ENCODE data around the gene SFSWAP. TPM values are rescaled to one million over a fixed set of nuclear protein-coding genes. Genes with fewer than 3 reads are reported as not detected.
"Not testable (repeated sequence)": the region's sequence is repeated elsewhere in the genome, so short reads cannot be mapped to it uniquely, and the experiment has no call there.

The SFSWAP gene
- total and polyA plus RNA-seq, 4 donors: 6.1 to 21.6 (median 10.1) TPM

DNA sequence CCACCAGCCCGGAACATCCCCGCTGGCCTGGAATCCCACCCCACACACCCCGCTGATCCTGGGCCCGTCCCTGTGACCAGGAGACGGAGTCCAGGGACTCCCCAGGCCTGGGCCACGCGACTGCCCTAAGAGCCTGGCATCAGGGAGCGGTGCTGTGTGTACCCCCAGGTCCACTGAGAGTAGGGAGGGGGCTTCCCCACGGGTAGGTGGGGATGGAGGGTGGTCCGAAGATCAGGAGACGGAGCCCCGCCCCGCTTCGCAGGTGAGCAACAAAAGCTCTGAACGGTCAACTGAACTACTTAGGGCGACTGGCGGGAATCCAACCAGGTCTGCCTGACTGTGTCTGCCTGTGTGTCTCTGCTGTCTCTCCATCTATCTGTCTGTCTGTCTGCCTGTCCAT is 45.2 kb upstream of the SFSWAP start:
- not testable (repeated sequence) for DNase-seq (ENCODE audit: low spot score); H3K9me3 ChIP-seq (ENCODE audit: control insufficient read depth in 4 of 4, low read length in 3 of 4); H3K36me3 ChIP-seq (ENCODE audit: control insufficient read depth in 4 of 4, insufficient read depth in 3 of 4, low read depth in 1 of 4, low read length in 3 of 4); H3K9ac ChIP-seq (ENCODE audit: low read depth in 1 of 2, low read length in 2 of 2); H3K4me3 ChIP-seq (ENCODE audit: low read depth in 1 of 3, low read length in 3 of 3); H3K27me3 ChIP-seq (ENCODE audit: control insufficient read depth in 4 of 4, insufficient read depth in 4 of 4, low read length in 3 of 4); H3K4me1 ChIP-seq (ENCODE audit: control insufficient read depth in 4 of 4, insufficient read depth in 4 of 4, low read length in 3 of 4); H3K27ac ChIP-seq (ENCODE audit: low read depth in 1 of 2, low read length in 2 of 2)
- WGBS: 82% methylated on average over 17 of the region's 17 CpGs

DNA sequence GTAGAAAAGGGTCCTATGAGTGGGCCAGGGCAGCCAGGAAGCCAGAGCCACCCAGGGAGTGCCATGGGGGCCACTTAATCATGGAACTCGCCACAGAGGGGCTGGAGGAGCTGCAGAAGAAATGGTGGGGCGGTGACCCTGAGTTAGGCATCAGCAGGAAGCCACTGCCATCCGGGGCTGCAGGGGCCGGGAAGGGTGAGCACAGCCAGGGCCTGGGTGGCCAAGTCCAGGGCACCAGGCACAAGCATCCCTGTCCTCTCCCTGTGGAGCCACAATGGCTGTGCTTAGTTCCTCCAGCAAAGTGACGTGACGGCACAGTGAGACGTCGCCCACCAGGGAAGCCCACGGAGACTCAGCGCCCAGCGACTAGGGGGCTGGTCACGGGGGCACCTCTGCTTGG is 44.4 kb upstream of the SFSWAP start:
- not testable (repeated sequence) for H3K9ac ChIP-seq (ENCODE audit: low read depth in 1 of 2, low read length in 2 of 2); DNase-seq (ENCODE audit: low spot score); H3K27ac ChIP-seq (ENCODE audit: low read depth in 1 of 2, low read length in 2 of 2); H3K9me3 ChIP-seq (ENCODE audit: control insufficient read depth in 4 of 4, low read length in 3 of 4); H3K36me3 ChIP-seq (ENCODE audit: control insufficient read depth in 4 of 4, insufficient read depth in 3 of 4, low read depth in 1 of 4, low read length in 3 of 4); H3K27me3 ChIP-seq (ENCODE audit: control insufficient read depth in 4 of 4, insufficient read depth in 4 of 4, low read length in 3 of 4); H3K4me3 ChIP-seq (ENCODE audit: low read depth in 1 of 3, low read length in 3 of 3); H3K4me1 ChIP-seq (ENCODE audit: control insufficient read depth in 4 of 4, insufficient read depth in 4 of 4, low read length in 3 of 4)
- 77% methylated on average over 4 of the region's 12 CpGs for WGBS

DNA sequence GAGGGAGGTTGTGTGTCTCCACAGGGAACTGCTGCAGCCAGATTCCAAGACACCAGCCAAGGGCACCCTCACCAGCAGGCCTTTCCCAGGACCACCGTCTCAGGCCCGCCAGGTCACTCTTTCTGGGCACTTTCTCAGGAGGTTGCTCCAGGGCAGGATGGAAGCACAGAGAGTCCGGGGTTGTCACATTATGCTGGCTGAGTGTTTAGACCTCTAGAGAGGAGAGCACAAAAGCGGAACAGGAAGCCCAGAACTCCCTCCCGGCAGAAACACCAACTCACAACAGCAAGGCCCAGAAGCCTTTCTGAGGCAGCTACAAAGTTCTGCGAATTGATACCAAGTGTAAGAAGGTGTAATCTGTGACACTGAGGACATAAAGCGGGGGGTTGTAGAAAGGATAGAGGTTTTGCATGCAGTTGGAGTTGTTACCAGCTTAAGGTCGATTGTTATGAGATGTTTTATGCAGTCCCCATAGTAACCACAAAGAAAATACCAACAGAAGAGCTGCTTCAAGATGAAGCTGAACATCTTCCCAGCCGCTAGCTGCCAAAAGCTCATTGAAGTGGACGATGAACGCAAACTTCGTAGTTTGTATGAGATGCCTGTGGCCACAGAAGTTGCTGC is 43.8 kb upstream of the SFSWAP start:
- H3K27ac ChIP-seq (ENCODE audit: low read depth in 1 of 2, low read length in 2 of 2); H3K4me1 ChIP-seq (ENCODE audit: control insufficient read depth in 4 of 4, insufficient read depth in 4 of 4, low read length in 3 of 4); H3K27me3 ChIP-seq (ENCODE audit: control insufficient read depth in 4 of 4, insufficient read depth in 4 of 4, low read length in 3 of 4); H3K4me3 ChIP-seq (ENCODE audit: low read depth in 1 of 3, low read length in 3 of 3); DNase-seq (ENCODE audit: low spot score); H3K36me3 ChIP-seq (ENCODE audit: control insufficient read depth in 4 of 4, insufficient read depth in 3 of 4, low read depth in 1 of 4, low read length in 3 of 4); H3K9ac ChIP-seq (ENCODE audit: low read depth in 1 of 2, low read length in 2 of 2); H3K9me3 ChIP-seq (ENCODE audit: control insufficient read depth in 4 of 4, low read length in 3 of 4): not testable (repeated sequence)
- WGBS: 70% methylated on average over 12 of the region's 12 CpGs

DNA sequence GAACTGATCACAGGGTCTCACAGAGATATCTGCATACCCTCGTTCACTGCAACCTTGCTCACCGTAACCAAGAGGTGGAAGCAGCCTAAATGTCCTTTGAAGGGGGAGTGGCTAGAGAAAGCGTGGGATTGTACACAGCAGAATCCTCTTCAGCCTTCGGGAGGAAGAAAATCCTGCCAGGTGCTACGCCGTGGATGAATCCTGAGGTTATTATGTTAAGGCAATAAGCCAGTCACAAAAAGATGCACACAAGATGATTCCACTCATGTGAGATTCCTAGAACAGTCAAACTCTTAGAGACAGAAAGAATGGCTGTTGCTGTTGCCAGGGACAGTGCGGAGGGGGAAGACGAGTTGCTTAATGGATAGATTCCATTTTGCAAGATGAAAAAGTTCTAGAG is 39.6 kb upstream of the SFSWAP start:
- Histone ChIP-seq H3K4me1 (ENCODE audit: control insufficient read depth in 4 of 4, insufficient read depth in 4 of 4, low read length in 3 of 4) (no peaks in the 10 kb centered on the region), H3K27ac (ENCODE audit: low read depth in 1 of 2, low read length in 2 of 2) (no peak overlapping the region), H3K9me3 (ENCODE audit: control insufficient read depth in 4 of 4, low read length in 3 of 4) (peaks cover 0 to 2% (median 0%) of the 10 kb centered on the region in 4 donors), H3K9ac (ENCODE audit: low read depth in 1 of 2, low read length in 2 of 2) (no peak overlapping the region), H3K36me3 (ENCODE audit: control insufficient read depth in 4 of 4, insufficient read depth in 3 of 4, low read depth in 1 of 4, low read length in 3 of 4) (no peaks in the 10 kb centered on the region), H3K4me3 (ENCODE audit: low read depth in 1 of 3, low read length in 3 of 3) (no peak overlapping the region), H3K27me3 (ENCODE audit: control insufficient read depth in 4 of 4, insufficient read depth in 4 of 4, low read length in 3 of 4) (peaks cover 0 to 3% (median 0%) of the 10 kb centered on the region in 4 donors)
- no peak for DNase-seq (ENCODE audit: low spot score)
- WGBS: 52% methylated on average over 8 of the region's 8 CpGs
- TF ChIP-seq JUND (IDR thresholded peaks at IDR 0.05): no peak
- no peak for TF ChIP-seq HNF4G (IDR thresholded peaks at IDR 0.05)
- TF ChIP-seq NR2F2 (IDR thresholded peaks at IDR 0.05): no peak
- TF ChIP-seq SP1 (IDR thresholded peaks at IDR 0.05): no peak
- TF ChIP-seq, protein P1, sequence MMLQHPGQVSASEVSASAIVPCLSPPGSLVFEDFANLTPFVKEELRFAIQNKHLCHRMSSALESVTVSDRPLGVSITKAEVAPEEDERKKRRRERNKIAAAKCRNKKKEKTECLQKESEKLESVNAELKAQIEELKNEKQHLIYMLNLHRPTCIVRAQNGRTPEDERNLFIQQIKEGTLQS (IDR thresholded peaks at IDR 0.05): no peak
- no peak for TF ChIP-seq GABPA (IDR thresholded peaks at IDR 0.05 in 1 of 2, conservative IDR thresholded peaks at IDR 0.05 in 1 of 2)
- TF ChIP-seq EGR1 (IDR thresholded peaks at IDR 0.05; ENCODE audit: low read depth in 2 of 2): no peak
- TF ChIP-seq FOXA2 (IDR thresholded peaks at IDR 0.05): no peak
- no peak for TF ChIP-seq RAD21 (IDR thresholded peaks at IDR 0.05)
- no peak for TF ChIP-seq RXRA (IDR thresholded peaks at IDR 0.05)
- no peak for TF ChIP-seq TAF1 (conservative IDR thresholded peaks at IDR 0.05)
- TF ChIP-seq, protein P2, sequence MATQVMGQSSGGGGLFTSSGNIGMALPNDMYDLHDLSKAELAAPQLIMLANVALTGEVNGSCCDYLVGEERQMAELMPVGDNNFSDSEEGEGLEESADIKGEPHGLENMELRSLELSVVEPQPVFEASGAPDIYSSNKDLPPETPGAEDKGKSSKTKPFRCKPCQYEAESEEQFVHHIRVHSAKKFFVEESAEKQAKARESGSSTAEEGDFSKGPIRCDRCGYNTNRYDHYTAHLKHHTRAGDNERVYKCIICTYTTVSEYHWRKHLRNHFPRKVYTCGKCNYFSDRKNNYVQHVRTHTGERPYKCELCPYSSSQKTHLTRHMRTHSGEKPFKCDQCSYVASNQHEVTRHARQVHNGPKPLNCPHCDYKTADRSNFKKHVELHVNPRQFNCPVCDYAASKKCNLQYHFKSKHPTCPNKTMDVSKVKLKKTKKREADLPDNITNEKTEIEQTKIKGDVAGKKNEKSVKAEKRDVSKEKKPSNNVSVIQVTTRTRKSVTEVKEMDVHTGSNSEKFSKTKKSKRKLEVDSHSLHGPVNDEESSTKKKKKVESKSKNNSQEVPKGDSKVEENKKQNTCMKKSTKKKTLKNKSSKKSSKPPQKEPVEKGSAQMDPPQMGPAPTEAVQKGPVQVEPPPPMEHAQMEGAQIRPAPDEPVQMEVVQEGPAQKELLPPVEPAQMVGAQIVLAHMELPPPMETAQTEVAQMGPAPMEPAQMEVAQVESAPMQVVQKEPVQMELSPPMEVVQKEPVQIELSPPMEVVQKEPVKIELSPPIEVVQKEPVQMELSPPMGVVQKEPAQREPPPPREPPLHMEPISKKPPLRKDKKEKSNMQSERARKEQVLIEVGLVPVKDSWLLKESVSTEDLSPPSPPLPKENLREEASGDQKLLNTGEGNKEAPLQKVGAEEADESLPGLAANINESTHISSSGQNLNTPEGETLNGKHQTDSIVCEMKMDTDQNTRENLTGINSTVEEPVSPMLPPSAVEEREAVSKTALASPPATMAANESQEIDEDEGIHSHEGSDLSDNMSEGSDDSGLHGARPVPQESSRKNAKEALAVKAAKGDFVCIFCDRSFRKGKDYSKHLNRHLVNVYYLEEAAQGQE (IDR thresholded peaks at IDR 0.05): no peak
- TF ChIP-seq, protein P3, sequence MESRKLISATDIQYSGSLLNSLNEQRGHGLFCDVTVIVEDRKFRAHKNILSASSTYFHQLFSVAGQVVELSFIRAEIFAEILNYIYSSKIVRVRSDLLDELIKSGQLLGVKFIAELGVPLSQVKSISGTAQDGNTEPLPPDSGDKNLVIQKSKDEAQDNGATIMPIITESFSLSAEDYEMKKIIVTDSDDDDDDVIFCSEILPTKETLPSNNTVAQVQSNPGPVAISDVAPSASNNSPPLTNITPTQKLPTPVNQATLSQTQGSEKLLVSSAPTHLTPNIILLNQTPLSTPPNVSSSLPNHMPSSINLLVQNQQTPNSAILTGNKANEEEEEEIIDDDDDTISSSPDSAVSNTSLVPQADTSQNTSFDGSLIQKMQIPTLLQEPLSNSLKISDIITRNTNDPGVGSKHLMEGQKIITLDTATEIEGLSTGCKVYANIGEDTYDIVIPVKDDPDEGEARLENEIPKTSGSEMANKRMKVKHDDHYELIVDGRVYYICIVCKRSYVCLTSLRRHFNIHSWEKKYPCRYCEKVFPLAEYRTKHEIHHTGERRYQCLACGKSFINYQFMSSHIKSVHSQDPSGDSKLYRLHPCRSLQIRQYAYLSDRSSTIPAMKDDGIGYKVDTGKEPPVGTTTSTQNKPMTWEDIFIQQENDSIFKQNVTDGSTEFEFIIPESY (IDR thresholded peaks at IDR 0.05): no peak
- no peak for TF ChIP-seq YY1 (IDR thresholded peaks at IDR 0.05)
- TF ChIP-seq, protein P4, sequence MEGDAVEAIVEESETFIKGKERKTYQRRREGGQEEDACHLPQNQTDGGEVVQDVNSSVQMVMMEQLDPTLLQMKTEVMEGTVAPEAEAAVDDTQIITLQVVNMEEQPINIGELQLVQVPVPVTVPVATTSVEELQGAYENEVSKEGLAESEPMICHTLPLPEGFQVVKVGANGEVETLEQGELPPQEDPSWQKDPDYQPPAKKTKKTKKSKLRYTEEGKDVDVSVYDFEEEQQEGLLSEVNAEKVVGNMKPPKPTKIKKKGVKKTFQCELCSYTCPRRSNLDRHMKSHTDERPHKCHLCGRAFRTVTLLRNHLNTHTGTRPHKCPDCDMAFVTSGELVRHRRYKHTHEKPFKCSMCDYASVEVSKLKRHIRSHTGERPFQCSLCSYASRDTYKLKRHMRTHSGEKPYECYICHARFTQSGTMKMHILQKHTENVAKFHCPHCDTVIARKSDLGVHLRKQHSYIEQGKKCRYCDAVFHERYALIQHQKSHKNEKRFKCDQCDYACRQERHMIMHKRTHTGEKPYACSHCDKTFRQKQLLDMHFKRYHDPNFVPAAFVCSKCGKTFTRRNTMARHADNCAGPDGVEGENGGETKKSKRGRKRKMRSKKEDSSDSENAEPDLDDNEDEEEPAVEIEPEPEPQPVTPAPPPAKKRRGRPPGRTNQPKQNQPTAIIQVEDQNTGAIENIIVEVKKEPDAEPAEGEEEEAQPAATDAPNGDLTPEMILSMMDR (IDR thresholded peaks at IDR 0.05; ENCODE audit: low read depth, low read length, missing input control): no peak
